ENCODE data around the gene BRPF1.

The BRPF1 gene, protein sequence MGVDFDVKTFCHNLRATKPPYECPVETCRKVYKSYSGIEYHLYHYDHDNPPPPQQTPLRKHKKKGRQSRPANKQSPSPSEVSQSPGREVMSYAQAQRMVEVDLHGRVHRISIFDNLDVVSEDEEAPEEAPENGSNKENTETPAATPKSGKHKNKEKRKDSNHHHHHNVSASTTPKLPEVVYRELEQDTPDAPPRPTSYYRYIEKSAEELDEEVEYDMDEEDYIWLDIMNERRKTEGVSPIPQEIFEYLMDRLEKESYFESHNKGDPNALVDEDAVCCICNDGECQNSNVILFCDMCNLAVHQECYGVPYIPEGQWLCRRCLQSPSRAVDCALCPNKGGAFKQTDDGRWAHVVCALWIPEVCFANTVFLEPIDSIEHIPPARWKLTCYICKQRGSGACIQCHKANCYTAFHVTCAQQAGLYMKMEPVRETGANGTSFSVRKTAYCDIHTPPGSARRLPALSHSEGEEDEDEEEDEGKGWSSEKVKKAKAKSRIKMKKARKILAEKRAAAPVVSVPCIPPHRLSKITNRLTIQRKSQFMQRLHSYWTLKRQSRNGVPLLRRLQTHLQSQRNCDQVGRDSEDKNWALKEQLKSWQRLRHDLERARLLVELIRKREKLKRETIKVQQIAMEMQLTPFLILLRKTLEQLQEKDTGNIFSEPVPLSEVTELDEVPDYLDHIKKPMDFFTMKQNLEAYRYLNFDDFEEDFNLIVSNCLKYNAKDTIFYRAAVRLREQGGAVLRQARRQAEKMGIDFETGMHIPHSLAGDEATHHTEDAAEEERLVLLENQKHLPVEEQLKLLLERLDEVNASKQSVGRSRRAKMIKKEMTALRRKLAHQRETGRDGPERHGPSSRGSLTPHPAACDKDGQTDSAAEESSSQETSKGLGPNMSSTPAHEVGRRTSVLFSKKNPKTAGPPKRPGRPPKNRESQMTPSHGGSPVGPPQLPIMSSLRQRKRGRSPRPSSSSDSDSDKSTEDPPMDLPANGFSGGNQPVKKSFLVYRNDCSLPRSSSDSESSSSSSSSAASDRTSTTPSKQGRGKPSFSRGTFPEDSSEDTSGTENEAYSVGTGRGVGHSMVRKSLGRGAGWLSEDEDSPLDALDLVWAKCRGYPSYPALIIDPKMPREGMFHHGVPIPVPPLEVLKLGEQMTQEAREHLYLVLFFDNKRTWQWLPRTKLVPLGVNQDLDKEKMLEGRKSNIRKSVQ (N-terminal part only)

GRCh38 chr3:9731206-9732079, at the start of gene BRPF1:
BRPF1 (plus strand) TSS chr3:9731735; CDS start chr3:9734141, 2,406 bp downstream.
- DNase-seq (ENCODE audit: low read depth), result peak; percentile 100

DNA sequence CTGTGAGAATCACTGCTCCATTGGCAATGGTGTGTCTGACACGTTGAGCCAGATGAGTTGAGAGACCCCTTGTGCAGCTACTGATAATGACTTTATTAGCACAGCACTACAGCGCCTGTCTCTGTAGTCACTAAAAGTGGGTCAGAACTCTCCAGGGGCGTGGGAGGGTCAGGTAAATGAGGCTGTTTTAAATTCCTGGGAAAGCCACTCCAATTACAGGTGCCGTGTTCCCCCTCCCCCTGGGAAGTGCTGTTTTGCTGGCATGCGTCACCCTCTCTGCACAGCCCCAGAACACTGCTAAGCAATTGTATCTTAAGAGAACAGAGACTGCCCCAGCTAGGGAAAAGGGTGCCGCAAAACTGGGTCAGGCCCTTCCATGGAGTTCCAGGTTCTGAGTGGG, 49.4 kb upstream of the BRPF1 start:
- DNase-seq (ENCODE audit: low read depth), result no peak

DNA sequence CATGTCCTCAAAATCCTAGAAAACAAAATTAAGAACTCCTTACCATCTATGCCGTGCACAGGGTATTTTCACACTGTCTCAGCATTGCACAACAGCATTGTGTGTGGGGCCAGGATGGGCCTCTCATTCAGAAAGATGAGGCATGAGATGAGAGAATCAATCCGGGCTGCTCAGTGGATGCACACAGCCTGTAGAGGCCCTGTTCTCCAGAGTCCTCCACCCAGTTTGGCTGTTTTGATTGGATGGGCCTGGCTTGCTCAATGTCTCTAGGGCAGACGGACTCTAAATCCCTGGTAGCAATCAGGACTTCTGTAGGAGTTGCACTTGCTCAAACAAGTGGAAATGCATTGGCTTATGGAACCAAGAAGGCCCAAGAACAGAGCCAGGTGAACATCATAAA, 48.1 kb upstream of the BRPF1 start:
- DNase-seq (ENCODE audit: low read depth), result no peak

- DNase-seq (ENCODE audit: low read depth), result no peak
These were observed 46.1 kb upstream of the BRPF1 start for GRCh38 chr3:9685216-9686049.

GRCh38 chr3:9686050-9686550, 45.4 kb upstream of the BRPF1 start:
- DNase-seq (ENCODE audit: low read depth), result no peak

DNA sequence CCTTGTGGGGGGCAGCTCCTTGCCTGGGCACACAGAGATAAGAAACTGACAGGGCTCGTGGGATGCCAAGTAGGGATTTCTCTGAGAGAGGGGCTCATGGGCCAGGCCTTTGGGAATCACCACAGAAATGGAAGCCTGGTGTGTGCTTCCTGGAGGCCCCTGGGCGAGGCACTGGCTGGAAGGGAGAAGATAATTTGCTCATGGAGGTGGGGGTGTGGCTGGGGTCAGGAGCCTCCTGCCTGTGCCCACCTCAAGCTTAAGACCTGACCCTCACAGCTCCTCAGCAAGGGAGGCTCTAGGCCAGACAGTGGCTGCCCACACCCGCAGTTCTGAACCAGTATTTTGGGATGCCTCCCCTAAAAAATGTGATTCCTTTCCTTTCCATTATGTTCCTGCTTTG, 44.8 kb upstream of the BRPF1 start:
- DNase-seq (ENCODE audit: low read depth), result no peak

DNA sequence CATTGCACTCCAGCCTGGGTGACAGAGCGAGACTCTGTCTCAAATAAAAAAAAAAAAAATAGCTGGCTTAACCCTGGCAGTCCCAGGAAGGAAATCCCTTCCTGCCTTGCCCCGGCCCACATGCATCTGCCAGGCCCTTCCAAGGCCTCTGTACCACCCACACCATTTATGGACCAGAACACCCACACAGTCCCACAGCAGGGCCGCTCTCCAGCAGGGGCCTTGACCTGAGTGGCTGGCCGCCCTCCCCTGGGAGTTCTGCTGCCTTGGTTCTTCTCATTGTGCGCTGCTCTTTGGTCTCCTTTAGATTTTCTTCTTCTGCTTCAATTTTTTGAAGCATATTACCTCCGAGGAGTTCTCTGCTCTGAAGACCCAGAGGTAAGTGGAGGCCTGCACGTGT, 44.0 kb upstream of the BRPF1 start:
- no peak for DNase-seq (ENCODE audit: low read depth)

DNA sequence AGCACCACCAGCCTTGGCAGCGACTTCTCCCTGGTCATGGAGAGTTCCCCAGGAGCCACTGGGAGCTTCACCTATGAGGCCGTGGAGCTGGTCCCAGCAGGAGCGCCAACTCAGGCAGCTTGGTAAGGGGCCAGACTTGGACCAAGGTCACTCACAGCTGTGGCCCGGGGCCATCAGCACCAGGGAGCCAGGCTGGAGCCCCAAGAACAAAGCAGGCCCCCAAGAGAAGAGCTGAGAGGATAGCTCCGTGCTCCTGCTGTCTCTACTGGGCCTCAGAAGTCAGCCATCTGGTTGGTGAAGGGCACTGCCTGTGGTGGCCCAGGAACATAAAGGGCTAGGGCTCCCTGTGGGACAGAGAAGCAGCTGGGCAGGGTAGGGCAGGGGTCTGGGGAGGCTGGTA, 42.6 kb upstream of the BRPF1 start:
- DNase-seq (ENCODE audit: low read depth), result no peak

DNA sequence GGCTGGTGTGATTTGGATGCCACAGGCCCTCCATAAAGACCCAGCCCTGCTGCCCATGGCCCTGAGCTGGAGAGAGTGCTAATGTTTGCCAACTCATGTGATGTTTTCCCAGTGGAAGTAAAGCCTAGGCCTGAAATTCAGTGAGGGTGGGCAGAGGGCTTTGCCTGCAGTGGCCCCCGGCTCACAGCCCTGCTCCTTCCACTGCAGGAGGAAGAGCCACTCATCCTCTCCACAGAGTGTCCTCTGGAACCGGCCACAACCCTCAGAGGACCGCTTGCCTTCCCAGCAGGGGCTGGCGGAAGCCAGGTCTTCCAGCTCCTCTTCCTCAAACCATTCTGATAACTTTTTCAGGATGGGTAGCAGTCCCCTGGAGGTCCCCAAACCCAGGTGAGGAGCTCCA, 41.8 kb upstream of the BRPF1 start:
- DNase-seq (ENCODE audit: low read depth), result no peak

DNA sequence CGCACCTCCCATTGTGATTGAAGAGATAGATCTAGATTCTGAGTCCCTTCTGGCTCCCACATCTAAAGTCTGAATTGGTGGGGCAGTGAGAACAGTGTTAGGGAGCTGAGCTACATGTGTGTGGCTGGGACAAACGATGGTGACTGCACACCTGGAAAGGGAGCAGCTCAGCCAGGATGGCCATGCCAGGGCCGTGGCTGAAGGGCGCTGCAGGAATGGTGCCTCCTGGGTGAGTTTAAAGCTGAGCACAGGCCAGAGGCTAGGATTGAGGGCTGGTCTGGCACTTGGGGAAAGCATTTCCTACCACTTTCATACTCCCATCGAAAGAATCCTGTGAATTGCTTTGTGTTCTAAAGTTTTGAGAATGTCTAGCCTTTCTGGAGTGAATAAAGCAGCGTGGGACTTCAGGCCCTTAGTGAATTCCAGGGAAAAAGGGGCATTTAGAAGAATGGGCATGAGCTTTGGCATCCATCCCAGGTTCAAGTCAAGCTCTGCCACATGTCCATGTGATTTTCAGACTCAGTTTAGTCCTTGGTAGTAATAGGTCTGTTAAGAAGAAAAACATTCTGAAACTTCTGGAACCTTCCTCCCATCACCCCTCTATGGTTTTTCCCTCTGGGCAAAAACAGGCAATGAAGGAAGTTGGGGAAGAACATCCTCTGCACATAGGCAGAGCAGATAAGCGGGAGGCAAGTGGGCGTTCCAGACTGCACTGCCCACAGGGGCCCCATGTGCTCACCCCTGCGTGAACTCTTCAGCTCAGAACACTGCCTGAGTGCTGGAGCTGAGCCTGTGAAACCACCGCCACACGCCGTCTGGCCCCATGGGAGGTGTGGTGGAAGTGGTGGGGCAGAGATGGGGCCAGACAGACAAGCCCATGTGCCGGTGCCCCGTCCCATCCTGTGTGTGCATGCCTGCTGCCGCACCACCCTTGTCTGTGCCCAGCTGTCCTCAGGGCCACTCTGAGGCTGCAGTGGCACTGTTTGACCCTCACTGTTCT, 40.8 kb upstream of the BRPF1 start:
- DNase-seq (ENCODE audit: low read depth), result no peak

DNA sequence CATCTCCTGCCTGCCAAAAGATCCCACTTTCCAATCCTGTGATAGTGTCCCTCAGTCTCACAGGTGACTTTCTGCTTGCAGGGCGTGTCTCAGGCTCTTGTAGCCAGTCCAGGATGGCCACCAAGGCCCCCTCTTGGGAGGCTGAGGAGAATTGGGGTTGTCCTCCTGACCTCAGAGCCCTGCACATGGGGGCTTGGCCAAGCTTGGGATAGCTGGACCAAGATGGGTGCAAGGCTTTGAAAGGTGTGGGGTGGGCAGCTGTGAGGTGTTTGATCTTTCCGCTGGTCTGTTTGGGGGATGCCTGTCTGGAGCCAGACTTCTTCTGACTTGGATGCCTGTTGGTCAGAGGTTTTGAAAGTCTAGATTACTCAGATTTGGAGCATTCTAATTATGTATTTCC, 39.9 kb upstream of the BRPF1 start:
- no peak for DNase-seq (ENCODE audit: low read depth)

DNA sequence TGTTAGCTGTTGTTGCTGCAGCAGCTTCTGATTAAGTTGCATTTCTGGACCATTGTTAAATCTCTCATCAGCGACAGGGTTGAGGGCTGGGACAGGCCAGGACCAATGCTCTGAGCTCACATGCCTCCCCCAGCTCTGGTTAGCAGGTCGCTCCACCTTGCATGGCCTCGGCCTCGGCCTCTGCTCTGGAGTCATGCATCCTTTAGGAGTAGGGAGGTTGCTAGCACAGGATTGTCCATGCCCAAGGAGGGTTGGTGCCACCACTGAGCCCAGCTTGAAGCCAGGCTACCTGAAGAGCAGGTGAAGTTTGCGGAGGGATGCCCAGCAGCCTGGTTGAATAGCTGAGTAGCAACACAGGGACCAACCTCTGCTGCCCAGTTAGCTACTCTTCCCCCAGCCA, 39.1 kb upstream of the BRPF1 start:
- DNase-seq (ENCODE audit: low read depth), result no peak

- DNase-seq (ENCODE audit: low read depth), result no peak
These were observed 36.2 kb upstream of the BRPF1 start for GRCh38 chr3:9695345-9695744.

- no peak for DNase-seq (ENCODE audit: low read depth)
These were observed 35.8 kb upstream of the BRPF1 start for GRCh38 chr3:9695746-9696145.

DNA sequence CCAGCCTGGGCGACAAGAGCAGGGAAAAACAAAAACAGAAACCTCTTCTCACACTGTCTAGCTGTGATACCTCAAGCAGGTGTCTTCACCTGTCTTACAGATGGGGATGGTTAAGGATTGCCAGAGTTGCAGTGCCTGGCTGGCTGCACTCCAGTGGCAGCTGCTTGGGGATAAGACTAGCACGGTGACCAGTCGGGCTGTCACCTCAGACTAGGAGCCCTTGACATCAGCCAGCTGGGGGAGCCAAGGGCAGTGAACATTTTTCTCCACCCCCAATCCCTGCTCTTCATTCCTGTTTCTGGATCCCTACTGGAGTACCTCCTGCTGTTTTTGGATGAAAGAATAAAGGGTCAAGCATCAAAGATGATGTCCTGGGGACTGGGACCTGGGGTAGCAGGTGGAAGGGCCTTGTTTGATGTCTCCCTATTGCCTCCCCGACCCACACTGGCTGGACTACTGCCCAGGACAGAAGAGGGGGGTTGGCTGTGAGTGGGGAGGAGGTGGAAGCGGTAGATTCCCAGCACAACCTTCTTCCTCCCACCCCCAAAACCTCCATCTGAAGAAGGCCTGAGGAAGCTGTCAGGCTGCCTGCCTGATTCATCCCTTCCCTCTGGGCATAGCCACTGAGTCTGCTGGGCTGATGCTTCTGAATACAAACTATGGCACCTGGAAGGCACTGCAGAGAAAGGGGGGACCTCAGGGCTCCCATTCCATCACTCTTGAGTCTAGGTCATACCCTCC, 34.9 kb upstream of the BRPF1 start:
- DNase-seq (ENCODE audit: low read depth), result no peak

DNA sequence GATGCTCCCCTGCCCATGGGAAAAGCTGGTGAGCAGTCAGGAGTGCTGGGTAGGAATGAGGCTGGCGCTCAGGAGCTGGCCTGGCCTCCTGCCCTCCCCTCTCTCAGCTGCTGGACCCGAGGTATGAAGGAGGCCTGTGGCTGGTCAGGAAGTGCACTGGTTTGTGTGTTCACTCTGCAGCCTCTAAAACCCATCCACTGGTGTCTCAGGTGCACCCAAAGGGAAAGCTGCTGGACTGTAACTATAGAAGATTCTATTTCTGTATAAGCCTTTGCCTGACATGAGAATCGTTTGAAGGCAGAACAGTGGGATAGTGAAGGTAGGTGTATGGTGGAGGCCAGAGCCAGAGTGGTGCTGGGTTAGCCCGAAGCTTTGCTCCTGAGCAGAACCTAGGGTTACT, 33.6 kb upstream of the BRPF1 start:
- DNase-seq (ENCODE audit: low read depth), result no peak

DNA sequence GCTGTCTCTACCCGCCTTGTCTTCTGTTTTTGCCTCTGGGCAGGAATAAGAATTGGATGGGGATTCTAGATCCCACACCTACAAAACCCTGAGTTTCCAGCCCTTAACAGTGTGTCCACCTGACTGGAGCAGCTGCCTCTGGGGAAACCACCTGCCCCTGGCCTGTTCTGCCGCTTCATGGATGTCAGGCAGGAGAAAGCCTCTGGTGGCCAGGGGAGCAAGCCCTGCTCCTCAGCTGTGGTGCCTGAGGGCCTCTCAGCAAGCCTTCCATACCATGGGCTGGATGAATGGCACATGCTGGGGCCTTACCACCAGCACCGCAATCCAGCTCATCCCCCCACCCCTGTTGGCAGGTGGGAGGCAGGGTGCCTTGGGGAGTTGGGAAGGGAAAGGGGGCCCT, 33.2 kb upstream of the BRPF1 start:
- no peak for DNase-seq (ENCODE audit: low read depth)

DNA sequence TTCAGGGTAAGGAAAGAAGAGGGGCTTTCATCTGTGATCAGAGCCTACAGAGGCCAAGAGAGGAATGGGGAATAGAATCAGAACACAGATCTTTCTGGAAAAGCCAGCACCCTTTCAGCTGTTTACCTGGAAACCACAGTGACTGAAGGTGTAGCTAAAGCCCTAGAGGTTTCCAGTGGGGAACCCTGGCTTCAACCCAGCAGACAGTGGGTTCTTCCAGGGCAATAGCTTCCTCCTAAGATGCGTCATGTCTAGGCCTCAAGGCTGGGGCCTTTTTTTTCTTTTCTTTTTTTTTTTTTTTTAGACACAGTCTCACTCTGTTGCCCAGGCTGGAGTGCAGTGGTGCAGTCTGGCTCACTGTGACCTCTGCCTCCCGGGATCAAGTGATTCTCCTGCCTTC, 31.0 kb upstream of the BRPF1 start:
- DNase-seq (ENCODE audit: low read depth), result no peak

DNA sequence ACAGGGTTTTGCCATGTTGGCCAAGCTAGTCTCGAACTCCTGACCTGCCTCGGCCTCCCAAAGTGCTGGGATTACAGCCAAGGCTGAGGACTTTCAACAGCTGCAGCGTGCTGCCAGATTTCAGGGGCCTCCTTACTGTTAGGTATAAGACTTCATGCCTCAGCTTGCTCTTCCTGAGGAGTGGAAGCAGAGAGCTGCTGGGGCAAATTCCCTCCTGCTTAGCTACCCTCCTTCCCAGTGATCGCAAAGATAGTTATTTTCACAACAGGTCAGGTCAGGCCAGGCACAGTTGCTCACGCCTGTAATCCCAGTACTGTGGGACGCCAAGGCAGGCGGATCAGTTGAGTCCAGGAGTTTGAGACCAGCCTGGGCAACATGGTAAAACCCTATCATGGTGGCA, 30.5 kb upstream of the BRPF1 start:
- no peak for DNase-seq (ENCODE audit: low read depth)

All from stimulated activated CD4-positive, alpha-beta T cell treated with anti-CD3 and anti-CD28 coated beads, Interleukin-2, amount 100 ng/mL, for 4 hours (primary cell).